ENCODE data around the gene ZNF550.

DNA sequence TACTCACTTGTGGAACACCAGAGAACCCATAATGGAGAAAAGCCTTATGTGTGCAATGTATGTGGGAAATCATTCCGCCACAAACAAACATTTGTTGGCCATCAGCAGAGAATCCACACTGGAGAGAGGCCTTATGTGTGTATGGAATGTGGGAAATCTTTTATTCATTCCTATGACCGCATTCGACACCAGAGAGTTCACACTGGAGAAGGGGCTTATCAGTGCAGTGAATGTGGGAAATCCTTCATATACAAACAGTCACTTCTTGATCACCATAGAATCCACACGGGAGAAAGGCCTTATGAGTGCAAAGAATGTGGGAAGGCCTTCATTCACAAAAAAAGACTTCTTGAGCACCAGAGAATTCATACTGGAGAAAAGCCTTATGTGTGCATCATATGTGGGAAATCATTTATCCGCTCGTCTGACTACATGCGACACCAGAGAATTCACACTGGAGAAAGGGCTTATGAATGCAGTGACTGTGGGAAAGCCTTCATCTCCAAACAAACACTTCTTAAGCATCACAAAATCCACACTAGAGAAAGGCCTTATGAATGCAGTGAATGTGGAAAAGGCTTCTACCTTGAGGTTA lies 21.6 kb downstream of the ZNF550 start:
- TF ChIP-seq, protein P1, sequence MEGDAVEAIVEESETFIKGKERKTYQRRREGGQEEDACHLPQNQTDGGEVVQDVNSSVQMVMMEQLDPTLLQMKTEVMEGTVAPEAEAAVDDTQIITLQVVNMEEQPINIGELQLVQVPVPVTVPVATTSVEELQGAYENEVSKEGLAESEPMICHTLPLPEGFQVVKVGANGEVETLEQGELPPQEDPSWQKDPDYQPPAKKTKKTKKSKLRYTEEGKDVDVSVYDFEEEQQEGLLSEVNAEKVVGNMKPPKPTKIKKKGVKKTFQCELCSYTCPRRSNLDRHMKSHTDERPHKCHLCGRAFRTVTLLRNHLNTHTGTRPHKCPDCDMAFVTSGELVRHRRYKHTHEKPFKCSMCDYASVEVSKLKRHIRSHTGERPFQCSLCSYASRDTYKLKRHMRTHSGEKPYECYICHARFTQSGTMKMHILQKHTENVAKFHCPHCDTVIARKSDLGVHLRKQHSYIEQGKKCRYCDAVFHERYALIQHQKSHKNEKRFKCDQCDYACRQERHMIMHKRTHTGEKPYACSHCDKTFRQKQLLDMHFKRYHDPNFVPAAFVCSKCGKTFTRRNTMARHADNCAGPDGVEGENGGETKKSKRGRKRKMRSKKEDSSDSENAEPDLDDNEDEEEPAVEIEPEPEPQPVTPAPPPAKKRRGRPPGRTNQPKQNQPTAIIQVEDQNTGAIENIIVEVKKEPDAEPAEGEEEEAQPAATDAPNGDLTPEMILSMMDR (IDR thresholded peaks at IDR 0.05), result no peak
- no peak for TF ChIP-seq POLR2AphosphoS5 (IDR thresholded peaks at IDR 0.05)

Data from esophagus muscularis mucosa (tissue), 3 donors.